ENCODE data around the gene SERINC5.

SERINC5 gene

GRCh38 chr5:80225189-80225933, 30.5 kb downstream of the SERINC5 start:
- no peaks in the 10 kb centered on the region for H3K9me3 ChIP-seq (ENCODE audit: control insufficient read depth in 1 of 2, low read length in 2 of 2)
- H3K27me3 ChIP-seq (ENCODE audit: low read depth, low read length) = no peaks in the 10 kb centered on the region
- no peaks in the 10 kb centered on the region for H3K36me3 ChIP-seq (ENCODE audit: control insufficient read depth in 1 of 2, insufficient read depth in 2 of 2, low read length in 2 of 2)
- no peak overlapping the region for H3K27ac ChIP-seq (ENCODE audit: low read length)
- peaks cover 3 to 6% of the 10 kb centered on the region in 2 donors for H3K4me1 ChIP-seq (ENCODE audit: control insufficient read depth in 1 of 2, insufficient read depth in 2 of 2, low read length in 2 of 2)
- no peak overlapping the region for H3K4me3 ChIP-seq (ENCODE audit: low read depth in 1 of 2, low read length in 2 of 2)

- Histone ChIP-seq H3K27ac (ENCODE audit: low read length) (no peak overlapping the region), H3K27me3 (ENCODE audit: low read depth, low read length) (no peaks in the 10 kb centered on the region), H3K36me3 (ENCODE audit: control insufficient read depth in 1 of 2, insufficient read depth in 2 of 2, low read length in 2 of 2) (no peaks in the 10 kb centered on the region), H3K4me3 (ENCODE audit: low read depth in 1 of 2, low read length in 2 of 2) (no peak overlapping the region), H3K4me1 (ENCODE audit: control insufficient read depth in 1 of 2, insufficient read depth in 2 of 2, low read length in 2 of 2) (peaks cover 0 to 6% of the 10 kb centered on the region in 2 donors), H3K9me3 (ENCODE audit: control insufficient read depth in 1 of 2, low read length in 2 of 2) (no peaks in the 10 kb centered on the region)
These were observed 32.3 kb downstream of the SERINC5 start for GRCh38 chr5:80223561-80223960.

- no peak overlapping the region for H3K4me3 ChIP-seq (ENCODE audit: low read depth in 1 of 2, low read length in 2 of 2)
- no peak overlapping the region for H3K27ac ChIP-seq (ENCODE audit: low read length)
- no peaks in the 10 kb centered on the region for H3K27me3 ChIP-seq (ENCODE audit: low read depth, low read length)
- no peaks in the 10 kb centered on the region for H3K9me3 ChIP-seq (ENCODE audit: control insufficient read depth in 1 of 2, low read length in 2 of 2)
- peaks cover 5 to 11% of the 10 kb centered on the region in 2 donors for H3K4me1 ChIP-seq (ENCODE audit: control insufficient read depth in 1 of 2, insufficient read depth in 2 of 2, low read length in 2 of 2)
- no peaks in the 10 kb centered on the region for H3K36me3 ChIP-seq (ENCODE audit: control insufficient read depth in 1 of 2, insufficient read depth in 2 of 2, low read length in 2 of 2)
These were observed 35.5 kb downstream of the SERINC5 start for GRCh38 chr5:80220245-80220897.

GRCh38 chr5:80219391-80219790, 36.5 kb downstream of the SERINC5 start:
- no peaks in the 10 kb centered on the region for H3K27me3 ChIP-seq (ENCODE audit: low read depth, low read length)
- H3K36me3 ChIP-seq (ENCODE audit: control insufficient read depth in 1 of 2, insufficient read depth in 2 of 2, low read length in 2 of 2) = no peaks in the 10 kb centered on the region
- no peak overlapping the region for H3K4me3 ChIP-seq (ENCODE audit: low read depth in 1 of 2, low read length in 2 of 2)
- H3K9me3 ChIP-seq (ENCODE audit: control insufficient read depth in 1 of 2, low read length in 2 of 2) = no peaks in the 10 kb centered on the region
- peaks cover 5 to 11% of the 10 kb centered on the region in 2 donors for H3K4me1 ChIP-seq (ENCODE audit: control insufficient read depth in 1 of 2, insufficient read depth in 2 of 2, low read length in 2 of 2)
- H3K27ac ChIP-seq (ENCODE audit: low read length) = no peak overlapping the region

- Histone ChIP-seq H3K4me1 (ENCODE audit: control insufficient read depth in 1 of 2, insufficient read depth in 2 of 2, low read length in 2 of 2) (peaks cover 5 to 11% of the 10 kb centered on the region in 2 donors), H3K27ac (ENCODE audit: low read length) (no peak overlapping the region), H3K9me3 (ENCODE audit: control insufficient read depth in 1 of 2, low read length in 2 of 2) (no peaks in the 10 kb centered on the region), H3K27me3 (ENCODE audit: low read depth, low read length) (no peaks in the 10 kb centered on the region), H3K4me3 (ENCODE audit: low read depth in 1 of 2, low read length in 2 of 2) (no peak overlapping the region), H3K36me3 (ENCODE audit: control insufficient read depth in 1 of 2, insufficient read depth in 2 of 2, low read length in 2 of 2) (no peaks in the 10 kb centered on the region)
These were observed 38.2 kb downstream of the SERINC5 start for GRCh38 chr5:80217667-80218066.

- Histone ChIP-seq H3K27me3 (ENCODE audit: low read depth, low read length) (no peaks in the 10 kb centered on the region), H3K36me3 (ENCODE audit: control insufficient read depth in 1 of 2, insufficient read depth in 2 of 2, low read length in 2 of 2) (no peaks in the 10 kb centered on the region), H3K9me3 (ENCODE audit: control insufficient read depth in 1 of 2, low read length in 2 of 2) (no peaks in the 10 kb centered on the region), H3K27ac (ENCODE audit: low read length) (no peak overlapping the region), H3K4me1 (ENCODE audit: control insufficient read depth in 1 of 2, insufficient read depth in 2 of 2, low read length in 2 of 2) (peaks cover 5 to 11% of the 10 kb centered on the region in 2 donors), H3K4me3 (ENCODE audit: low read depth in 1 of 2, low read length in 2 of 2) (no peak overlapping the region)
These were observed 38.9 kb downstream of the SERINC5 start for GRCh38 chr5:80216753-80217596.

- Histone ChIP-seq H3K4me3 (ENCODE audit: low read depth in 1 of 2, low read length in 2 of 2) (no peak overlapping the region), H3K4me1 (ENCODE audit: control insufficient read depth in 1 of 2, insufficient read depth in 2 of 2, low read length in 2 of 2) (peaks cover 5 to 11% of the 10 kb centered on the region in 2 donors), H3K9me3 (ENCODE audit: control insufficient read depth in 1 of 2, low read length in 2 of 2) (no peaks in the 10 kb centered on the region), H3K27me3 (ENCODE audit: low read depth, low read length) (no peaks in the 10 kb centered on the region), H3K36me3 (ENCODE audit: control insufficient read depth in 1 of 2, insufficient read depth in 2 of 2, low read length in 2 of 2) (no peaks in the 10 kb centered on the region), H3K27ac (ENCODE audit: low read length) (no peak overlapping the region)
These were observed 39.8 kb downstream of the SERINC5 start for GRCh38 chr5:80216096-80216495.

GRCh38 chr5:80215523-80215922, 40.3 kb downstream of the SERINC5 start:
- no peak overlapping the region for H3K4me3 ChIP-seq (ENCODE audit: low read depth in 1 of 2, low read length in 2 of 2)
- peaks cover 5 to 9% of the 10 kb centered on the region in 2 donors for H3K4me1 ChIP-seq (ENCODE audit: control insufficient read depth in 1 of 2, insufficient read depth in 2 of 2, low read length in 2 of 2)
- no peaks in the 10 kb centered on the region for H3K27me3 ChIP-seq (ENCODE audit: low read depth, low read length)
- H3K36me3 ChIP-seq (ENCODE audit: control insufficient read depth in 1 of 2, insufficient read depth in 2 of 2, low read length in 2 of 2) = no peaks in the 10 kb centered on the region
- H3K27ac ChIP-seq (ENCODE audit: low read length) = no peak overlapping the region
- no peaks in the 10 kb centered on the region for H3K9me3 ChIP-seq (ENCODE audit: control insufficient read depth in 1 of 2, low read length in 2 of 2)

- no peak overlapping the region for H3K4me3 ChIP-seq (ENCODE audit: low read depth in 1 of 2, low read length in 2 of 2)
- peaks cover 5% of the 10 kb centered on the region in 2 donors for H3K4me1 ChIP-seq (ENCODE audit: control insufficient read depth in 1 of 2, insufficient read depth in 2 of 2, low read length in 2 of 2)
- H3K27ac ChIP-seq (ENCODE audit: low read length) = no peak overlapping the region
- H3K27me3 ChIP-seq (ENCODE audit: low read depth, low read length) = no peaks in the 10 kb centered on the region
- H3K36me3 ChIP-seq (ENCODE audit: control insufficient read depth in 1 of 2, insufficient read depth in 2 of 2, low read length in 2 of 2) = no peaks in the 10 kb centered on the region
- no peaks in the 10 kb centered on the region for H3K9me3 ChIP-seq (ENCODE audit: control insufficient read depth in 1 of 2, low read length in 2 of 2)
These were observed 42.4 kb downstream of the SERINC5 start for GRCh38 chr5:80213466-80213865.

- H3K4me1 ChIP-seq (ENCODE audit: control insufficient read depth in 1 of 2, insufficient read depth in 2 of 2, low read length in 2 of 2) = peaks cover 2 to 5% of the 10 kb centered on the region in 2 donors
- H3K36me3 ChIP-seq (ENCODE audit: control insufficient read depth in 1 of 2, insufficient read depth in 2 of 2, low read length in 2 of 2) = no peaks in the 10 kb centered on the region
- H3K27ac ChIP-seq (ENCODE audit: low read length) = no peak overlapping the region
- no peak overlapping the region for H3K4me3 ChIP-seq (ENCODE audit: low read depth in 1 of 2, low read length in 2 of 2)
- no peaks in the 10 kb centered on the region for H3K27me3 ChIP-seq (ENCODE audit: low read depth, low read length)
- H3K9me3 ChIP-seq (ENCODE audit: control insufficient read depth in 1 of 2, low read length in 2 of 2) = no peaks in the 10 kb centered on the region
These were observed 43.6 kb downstream of the SERINC5 start for GRCh38 chr5:80212171-80212667.

GRCh38 chr5:80211327-80211726, 44.5 kb downstream of the SERINC5 start:
- H3K27ac ChIP-seq (ENCODE audit: low read length) = no peak overlapping the region
- no peaks in the 10 kb centered on the region for H3K27me3 ChIP-seq (ENCODE audit: low read depth, low read length)
- H3K4me3 ChIP-seq (ENCODE audit: low read depth in 1 of 2, low read length in 2 of 2) = no peak overlapping the region
- no peaks in the 10 kb centered on the region for H3K36me3 ChIP-seq (ENCODE audit: control insufficient read depth in 1 of 2, insufficient read depth in 2 of 2, low read length in 2 of 2)
- H3K9me3 ChIP-seq (ENCODE audit: control insufficient read depth in 1 of 2, low read length in 2 of 2) = no peaks in the 10 kb centered on the region
- H3K4me1 ChIP-seq (ENCODE audit: control insufficient read depth in 1 of 2, insufficient read depth in 2 of 2, low read length in 2 of 2) = peaks cover 0 to 5% of the 10 kb centered on the region in 2 donors
